GM18867 (cell line): ENCODE results near the gene TMEM123.

ENCODE experiments used
- ATAC-seq: cut with Tn5 transposase; IDR thresholded peaks from one replicate; pipeline ENCODE4 v1.9.1; 2021; ENCODE audit warnings: mild to moderate bottlenecking, moderate library complexity; ENCODE audit not compliant: unreplicated experiment

Gene TMEM123, protein sequence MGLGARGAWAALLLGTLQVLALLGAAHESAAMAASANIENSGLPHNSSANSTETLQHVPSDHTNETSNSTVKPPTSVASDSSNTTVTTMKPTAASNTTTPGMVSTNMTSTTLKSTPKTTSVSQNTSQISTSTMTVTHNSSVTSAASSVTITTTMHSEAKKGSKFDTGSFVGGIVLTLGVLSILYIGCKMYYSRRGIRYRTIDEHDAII

DNA sequence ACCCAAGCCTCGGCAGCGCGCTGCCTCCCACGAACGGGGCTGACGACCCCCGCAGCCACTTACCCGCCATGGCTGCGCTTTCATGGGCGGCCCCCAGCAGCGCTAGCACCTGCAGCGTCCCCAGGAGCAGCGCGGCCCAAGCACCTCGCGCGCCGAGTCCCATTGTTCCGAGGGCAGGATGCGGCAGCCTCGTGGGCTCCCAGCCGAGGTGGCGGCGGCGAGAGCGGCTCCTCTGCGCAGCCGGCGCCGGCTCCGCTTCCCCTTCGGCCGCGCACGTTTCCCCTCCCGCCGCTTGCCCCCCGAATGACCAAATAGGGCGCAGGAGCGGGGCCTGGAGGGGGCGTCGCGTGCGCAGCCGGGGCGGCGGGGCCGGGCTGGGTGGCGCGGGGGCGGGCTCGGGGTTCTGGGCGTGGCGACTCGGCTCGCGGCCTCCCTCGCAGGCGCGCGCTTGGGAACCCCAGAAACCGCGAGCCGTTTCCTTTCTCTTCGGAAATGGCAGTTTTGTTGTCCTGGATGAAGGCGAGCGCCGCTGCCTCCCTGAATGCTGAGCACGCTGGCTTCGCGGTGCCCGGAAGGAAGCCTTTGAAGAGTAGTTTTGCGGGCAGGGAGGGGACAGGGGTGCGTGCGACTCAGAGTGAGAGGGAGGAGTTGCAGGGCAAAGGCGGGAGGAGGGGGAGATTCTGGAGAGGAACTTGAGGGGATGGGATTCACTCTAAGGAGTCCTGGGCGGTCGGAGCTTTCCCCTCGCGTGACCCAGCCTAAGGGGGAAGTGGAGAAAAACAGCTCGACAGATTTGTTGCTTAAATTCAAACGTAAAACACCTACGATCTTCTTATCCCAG is at the start of gene TMEM123:
TSS of gene TMEM123 (minus strand) at position 305 of the 841 bp plus-strand sequence. CDS start at position 163, 142 bp downstream.
- ATAC-seq = peak; percentile 72

GRCh38 chr11:102500829-102501228 is 48.3 kb upstream of the TMEM123 start:
- ATAC-seq = no peak

DNA sequence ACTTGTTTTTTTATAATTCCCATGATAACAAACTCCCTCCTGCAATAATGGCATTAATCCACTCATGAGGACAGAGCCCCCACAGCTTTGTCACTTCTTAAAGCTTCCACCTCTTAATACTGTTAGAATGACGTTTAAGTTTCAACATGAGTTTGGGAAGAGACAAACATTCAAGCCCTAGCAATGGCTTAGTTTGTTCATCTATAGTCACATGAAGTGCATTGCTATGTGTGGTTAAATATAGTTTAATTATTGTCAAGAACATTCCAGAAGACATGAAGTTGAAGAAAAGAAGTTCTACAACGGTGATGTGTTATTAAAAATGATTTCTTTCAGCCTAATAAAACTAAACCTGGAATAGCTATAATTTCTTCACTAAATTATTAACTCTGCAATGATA is 47.4 kb upstream of the TMEM123 start:
- ATAC-seq = no peak

DNA sequence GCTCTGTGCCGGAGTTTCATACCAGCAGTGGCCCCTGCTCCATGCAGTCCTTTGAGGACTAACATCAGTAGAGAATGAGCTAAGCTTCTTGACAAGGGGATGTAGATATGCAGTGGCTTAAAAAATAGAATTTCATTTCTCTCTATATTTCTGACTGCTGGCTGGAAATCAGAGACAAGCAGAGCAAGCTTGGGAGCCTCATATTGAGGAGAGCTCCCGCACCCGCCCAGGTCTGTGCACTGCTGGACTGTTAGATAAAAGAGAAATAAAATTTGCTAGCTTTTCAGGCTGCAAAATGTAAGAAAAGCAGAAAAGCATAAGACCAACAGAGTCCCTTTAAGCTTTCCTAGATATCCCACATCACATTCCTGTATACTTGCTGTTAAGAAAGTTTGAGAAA is 46.6 kb upstream of the TMEM123 start:
- ATAC-seq = no peak

DNA sequence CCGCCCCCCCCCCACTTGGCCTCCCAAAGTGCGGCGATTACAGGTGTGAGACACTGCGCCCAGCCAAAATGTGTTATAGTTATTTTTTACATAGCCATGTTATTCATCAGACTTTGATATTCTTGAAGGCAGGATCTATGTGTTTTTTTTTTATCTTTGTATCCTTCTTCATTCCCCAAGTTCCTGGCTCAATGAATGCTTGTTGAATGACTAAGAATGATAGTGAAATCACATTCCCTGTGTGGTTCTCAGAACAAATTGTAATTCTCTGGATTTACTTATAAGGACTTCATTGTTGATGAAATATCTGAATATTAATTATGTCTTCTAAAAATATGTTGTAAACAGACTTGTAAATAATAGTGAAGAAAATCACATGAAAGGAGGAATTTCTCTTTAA is 44.5 kb upstream of the TMEM123 start:
- no peak for ATAC-seq

DNA sequence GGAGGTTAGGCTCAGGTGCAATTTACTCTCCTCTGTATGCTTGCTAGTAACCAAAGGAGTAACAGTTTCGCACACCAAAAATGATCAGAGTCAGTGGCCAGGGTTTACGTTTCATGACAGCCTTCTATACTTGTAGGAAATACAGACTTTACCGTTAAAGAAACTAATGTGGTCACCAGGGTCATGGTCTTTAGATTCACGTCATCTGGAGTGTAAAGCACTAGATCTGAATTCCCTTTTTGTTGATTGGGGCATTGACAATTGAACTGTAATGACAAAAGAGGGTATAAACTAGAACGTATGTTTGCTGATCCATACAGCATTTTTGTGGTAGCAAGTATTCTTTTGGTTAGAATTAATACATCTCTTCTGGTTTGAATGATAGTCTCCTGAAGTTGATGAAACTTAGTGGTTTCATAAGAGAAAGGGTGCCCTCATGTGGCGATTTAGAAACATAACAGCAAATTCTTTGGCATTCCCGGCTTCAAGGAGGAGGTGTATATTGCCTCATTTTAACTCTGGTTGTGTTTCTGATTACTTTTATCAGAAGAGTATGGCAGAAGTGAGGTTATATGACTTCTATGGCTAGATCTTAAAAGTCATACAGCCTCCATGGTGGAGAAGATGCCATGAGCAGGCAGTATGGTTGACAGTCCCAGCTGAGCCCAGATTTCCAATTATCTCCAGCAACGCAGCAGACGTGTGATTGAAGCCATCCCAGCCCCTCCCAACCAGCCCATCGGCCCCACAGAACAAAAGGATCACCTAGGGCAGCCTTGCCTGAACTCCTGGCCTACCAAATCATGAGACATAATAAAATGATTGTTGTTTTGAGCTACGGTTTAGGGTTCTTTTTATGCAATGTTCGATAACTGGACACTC is 42.8 kb upstream of the TMEM123 start:
- peak; percentile 90 for ATAC-seq

DNA sequence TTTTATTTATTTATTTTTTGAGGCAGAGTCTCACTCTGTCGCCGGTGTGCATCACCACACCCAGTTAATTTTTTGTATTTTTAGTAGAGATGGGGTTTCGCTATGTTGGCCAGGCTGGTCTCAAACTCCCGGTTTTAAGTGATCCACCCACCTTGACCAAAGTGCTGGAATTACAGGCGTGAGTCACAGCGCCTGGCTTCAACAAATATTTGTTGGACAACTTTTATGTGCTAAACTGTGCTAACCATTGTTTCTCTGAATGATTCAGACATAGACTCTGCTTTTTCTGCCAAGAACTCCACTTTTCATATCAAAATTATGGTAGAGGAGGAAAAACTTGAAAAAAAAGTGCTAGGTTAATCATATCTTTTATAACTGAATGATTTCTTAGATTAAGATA is 41.7 kb upstream of the TMEM123 start:
- no peak for ATAC-seq

DNA sequence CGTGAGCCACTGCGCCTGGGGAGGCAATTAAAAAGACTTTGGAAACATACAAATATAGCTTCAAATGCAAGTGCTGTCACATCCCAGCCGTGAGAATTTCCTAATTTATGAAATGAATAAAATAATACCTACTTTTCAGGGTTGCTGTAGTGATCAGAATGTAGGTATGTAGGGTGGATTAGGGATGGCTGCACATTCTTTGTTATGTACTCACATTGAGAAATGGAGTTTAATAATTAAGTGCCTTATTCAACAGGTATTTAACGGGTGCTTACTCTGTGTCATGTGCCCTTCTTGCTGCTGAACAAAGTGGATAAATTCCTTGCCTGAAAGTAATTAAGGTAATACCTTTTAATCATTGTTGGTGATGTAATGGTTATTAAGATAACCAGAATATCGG is 41.0 kb upstream of the TMEM123 start:
- ATAC-seq = no peak

- ATAC-seq = no peak
Observed at GRCh38 chr11:102491969-102492368, 39.4 kb upstream of the TMEM123 start.

- ATAC-seq = no peak
Observed at GRCh38 chr11:102489186-102490145, 36.9 kb upstream of the TMEM123 start.

DNA sequence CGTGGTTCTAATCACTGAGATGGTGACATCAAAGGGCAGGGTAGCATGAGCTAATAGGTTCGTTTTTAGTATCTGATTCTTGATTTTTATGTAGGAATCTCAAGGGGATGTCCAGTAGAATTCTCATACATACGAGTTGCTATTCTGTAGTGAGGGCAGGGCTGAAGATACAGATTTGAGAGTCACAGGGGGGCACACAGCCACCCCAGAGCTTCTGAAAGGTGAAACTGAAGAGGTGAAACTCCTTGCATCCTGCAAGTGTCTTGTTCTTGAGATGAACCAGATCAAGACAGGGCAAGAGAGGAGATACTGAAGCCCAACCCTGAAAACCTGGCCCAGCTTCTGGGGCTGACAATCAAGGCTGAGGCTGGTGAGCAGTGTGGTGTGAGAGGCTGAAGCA is 35.6 kb upstream of the TMEM123 start:
- peak; percentile 94 for ATAC-seq

- no peak for ATAC-seq
Observed at GRCh38 chr11:102487214-102487613, 34.6 kb upstream of the TMEM123 start.

- no peak for ATAC-seq
Observed at GRCh38 chr11:102486584-102486983, 34.0 kb upstream of the TMEM123 start.

DNA sequence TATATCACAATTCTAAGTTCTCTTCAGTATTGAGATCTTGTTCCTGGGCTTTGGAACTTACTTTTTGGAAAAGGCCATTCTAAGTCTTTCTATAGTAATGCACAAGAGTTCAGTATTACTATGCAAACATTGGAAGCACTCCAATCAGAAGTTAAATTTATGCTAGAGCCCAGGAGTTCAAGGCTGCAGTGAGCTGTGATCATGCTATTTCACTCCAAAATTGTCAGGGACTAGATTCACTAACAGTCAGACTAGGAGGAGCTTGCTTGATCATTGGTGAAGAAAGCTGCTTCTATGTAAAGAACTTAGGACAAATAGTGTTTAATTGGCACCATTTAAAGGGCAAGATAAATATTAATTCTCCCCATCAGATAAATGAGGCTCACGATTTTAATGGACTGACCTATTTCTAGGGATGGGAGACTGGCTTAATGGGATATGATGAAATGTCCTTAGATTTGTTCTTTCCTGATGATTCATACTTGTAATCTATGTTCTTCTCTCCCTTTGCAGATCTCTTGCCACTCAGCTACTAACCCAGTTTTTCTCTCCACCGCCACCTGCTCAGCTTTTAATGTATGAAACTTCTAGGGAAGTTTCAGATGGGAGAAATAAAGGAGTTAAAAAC is 32.6 kb upstream of the TMEM123 start:
- no peak for ATAC-seq

DNA sequence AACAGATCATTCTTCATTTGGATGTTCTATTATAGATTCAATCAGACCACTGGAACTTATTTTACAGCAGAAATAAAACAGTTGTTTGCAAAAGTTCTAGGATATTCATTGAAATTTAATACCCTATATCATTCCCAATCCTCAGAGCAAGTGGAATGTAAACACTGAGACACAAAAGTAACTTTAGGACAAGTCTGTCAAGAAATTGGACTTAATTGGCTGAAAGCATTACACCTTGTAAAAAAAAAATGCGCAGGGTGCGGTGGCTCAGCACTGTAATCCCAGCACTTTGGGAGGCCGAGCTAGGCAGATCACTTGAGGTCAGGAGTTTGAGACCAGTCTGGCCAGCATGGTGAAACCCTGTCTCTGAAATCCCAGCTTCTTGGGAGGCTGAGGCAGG is 29.9 kb upstream of the TMEM123 start:
- ATAC-seq = no peak

GRCh38 chr11:102479733-102480132 is 27.2 kb upstream of the TMEM123 start:
- no peak for ATAC-seq

DNA sequence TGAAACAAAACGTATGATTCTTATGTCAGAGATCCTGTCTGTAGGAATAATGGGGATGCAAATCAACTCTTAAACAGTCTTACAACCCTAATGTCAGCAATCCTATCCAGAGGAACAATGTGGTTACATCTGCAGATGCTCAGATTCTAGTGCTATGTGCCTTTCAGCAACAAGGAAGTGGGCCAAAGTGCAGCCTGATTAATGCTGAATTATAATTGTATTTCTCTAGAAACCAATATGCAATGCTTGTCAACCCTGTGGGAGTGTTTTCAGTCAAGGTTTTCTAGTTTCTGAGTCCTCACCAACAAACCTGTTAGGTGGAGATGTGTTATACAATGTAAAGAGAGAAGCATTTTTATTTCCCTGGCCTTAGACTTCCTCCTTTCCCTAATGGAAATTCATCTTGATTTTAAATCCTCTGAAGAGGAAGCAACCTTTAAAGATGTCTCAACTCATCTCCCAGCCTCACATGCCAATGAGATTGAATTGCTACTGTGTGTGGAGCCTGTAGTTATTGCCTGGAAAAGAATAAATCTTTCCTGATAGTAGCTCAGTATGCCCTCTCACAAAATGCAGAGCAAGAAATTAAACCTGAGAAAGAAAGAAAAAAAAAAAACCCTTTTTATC is 26.2 kb upstream of the TMEM123 start:
- no peak for ATAC-seq

GRCh38 chr11:102476812-102477211 is 24.2 kb upstream of the TMEM123 start:
- no peak for ATAC-seq

- no peak for ATAC-seq
Observed at GRCh38 chr11:102476069-102476468, 23.5 kb upstream of the TMEM123 start.
